MM.1S (cell line): ENCODE results near the gene PLAAT2.

Source experiments
- DNase-seq: peaks from one replicate; pipeline ENCODE4 v3.0.0-alpha.2; 2015
- H2AFZ ChIP-seq: fragments of 300-600 bp; sonication (generic); 2 replicates; pipeline ENCODE4 v1.6.0; 2016; ENCODE audit warnings: antibody characterized with exemption, low read length
- H3F3A ChIP-seq: fragments of 300-600 bp; sonication (generic); 2 replicates; pipeline ENCODE4 v1.6.1; 2016; ENCODE audit warnings: mild to moderate bottlenecking, antibody characterized with exemption, low read length, moderate library complexity, mixed read lengths; ENCODE audit not compliant: insufficient read depth
- H3K27ac ChIP-seq: fragments of 300-600 bp; sonication (generic); 2 replicates; pipeline ENCODE4 v1.5.1; 2016; ENCODE audit warnings: mild to moderate bottlenecking, low read length
- H3K27me3 ChIP-seq: fragments of 300-600 bp; sonication (generic); replicated peaks from 2 replicates; pipeline ENCODE4 v1.6.0; 2016; ENCODE audit warnings: low read length; ENCODE audit not compliant: insufficient read depth
- H3K36me3 ChIP-seq: fragments of 300-600 bp; sonication (generic); replicated peaks from 2 replicates; pipeline ENCODE4 v1.6.1; 2016; ENCODE audit warnings: mild to moderate bottlenecking, low read length, mixed read lengths; ENCODE audit not compliant: insufficient read depth
- H3K4me1 ChIP-seq: fragments of 300-600 bp; sonication (generic); 2 replicates; pipeline ENCODE4 v1.6.1; 2016; ENCODE audit warnings: low read length, mixed read lengths
- H3K4me2 ChIP-seq: fragments of 300-600 bp; sonication (generic); 2 replicates; pipeline ENCODE4 v1.6.0; 2016; ENCODE audit warnings: low read depth, low read length
- H3K4me3 ChIP-seq: fragments of 300-600 bp; sonication (generic); 2 replicates; pipeline ENCODE4 v1.5.1; 2016; ENCODE audit warnings: low read length, mixed read lengths
- H3K79me2 ChIP-seq: fragments of 300-600 bp; sonication (generic); 2 replicates; pipeline ENCODE4 v1.6.1; 2016; ENCODE audit warnings: mixed run types, low read length, mixed read lengths
- H3K9ac ChIP-seq: fragments of 300-600 bp; sonication (generic); 2 replicates; pipeline ENCODE4 v1.6.1; 2016; ENCODE audit warnings: low read length, mixed read lengths
- H3K9me2 ChIP-seq: fragments of 300-600 bp; sonication (generic); replicated peaks from 2 replicates; pipeline ENCODE4 v1.6.1; 2016; ENCODE audit warnings: mild to moderate bottlenecking, low read length, mixed read lengths; ENCODE audit not compliant: insufficient read depth
- H3K9me3 ChIP-seq: fragments of 300-600 bp; sonication (generic); replicated peaks from 2 replicates; pipeline ENCODE4 v1.6.1; 2016; ENCODE audit warnings: mild to moderate bottlenecking, low read length, mixed read lengths; ENCODE audit not compliant: insufficient read depth
- H4K20me1 ChIP-seq: fragments of 300-600 bp; sonication (generic); 2 replicates; pipeline ENCODE4 v1.6.1; 2016; ENCODE audit warnings: mild to moderate bottlenecking, low read length, moderate library complexity, mixed read lengths; ENCODE audit not compliant: insufficient read depth
- EZH2 ChIP-seq: fragments of 300-600 bp; sonication (generic); optimal IDR thresholded peaks from 2 replicates; pipeline ENCODE3; 2017; ENCODE audit warnings: low read depth, mild to moderate bottlenecking, antibody characterized with exemption, low read length, mixed read lengths
- EZH2phosphoT487 ChIP-seq: fragments of 300-600 bp; sonication (generic); IDR thresholded peaks from 2 replicates; pipeline ENCODE4 v1.6.1; 2018; ENCODE audit warnings: antibody characterized with exemption, low read length
- TF ChIP-seq, protein P1 (sequence below): fragments of 300-600 bp; sonication (generic); IDR thresholded peaks from 2 replicates; pipeline ENCODE4 v1.5.1; 2016; ENCODE audit warnings: antibody characterized with exemption, low read length, mixed read lengths

PLAAT2 gene

GRCh38 chr11:63564784-63565350, 1.7 kb upstream of the PLAAT2 start:
- Histone ChIP-seq H3K36me3 (no peaks in the 10 kb centered on the region), H3K9me2 (no peaks in the 10 kb centered on the region), H3K27ac (peak overlapping the region; percentile 83; the same call in 1 of the 2 replicates), H3K79me2 (no peaks in the 10 kb centered on the region), H3K9me3 (no peaks in the 10 kb centered on the region), H3F3A (peaks cover 21% of the 10 kb centered on the region), H3K4me1 (peaks cover 32% of the 10 kb centered on the region), H3K9ac (peak overlapping the region; percentile 23), H3K27me3 (no peaks in the 10 kb centered on the region), H3K4me3 (no peak overlapping the region; the same call in 1 of the 2 replicates), H4K20me1 (no peaks in the 10 kb centered on the region), H3K4me2 (peak overlapping the region; percentile 47), H2AFZ (no peak overlapping the region)
- no peak for TF ChIP-seq EZH2
- TF ChIP-seq EZH2phosphoT487: no peak
- TF ChIP-seq, protein P1, sequence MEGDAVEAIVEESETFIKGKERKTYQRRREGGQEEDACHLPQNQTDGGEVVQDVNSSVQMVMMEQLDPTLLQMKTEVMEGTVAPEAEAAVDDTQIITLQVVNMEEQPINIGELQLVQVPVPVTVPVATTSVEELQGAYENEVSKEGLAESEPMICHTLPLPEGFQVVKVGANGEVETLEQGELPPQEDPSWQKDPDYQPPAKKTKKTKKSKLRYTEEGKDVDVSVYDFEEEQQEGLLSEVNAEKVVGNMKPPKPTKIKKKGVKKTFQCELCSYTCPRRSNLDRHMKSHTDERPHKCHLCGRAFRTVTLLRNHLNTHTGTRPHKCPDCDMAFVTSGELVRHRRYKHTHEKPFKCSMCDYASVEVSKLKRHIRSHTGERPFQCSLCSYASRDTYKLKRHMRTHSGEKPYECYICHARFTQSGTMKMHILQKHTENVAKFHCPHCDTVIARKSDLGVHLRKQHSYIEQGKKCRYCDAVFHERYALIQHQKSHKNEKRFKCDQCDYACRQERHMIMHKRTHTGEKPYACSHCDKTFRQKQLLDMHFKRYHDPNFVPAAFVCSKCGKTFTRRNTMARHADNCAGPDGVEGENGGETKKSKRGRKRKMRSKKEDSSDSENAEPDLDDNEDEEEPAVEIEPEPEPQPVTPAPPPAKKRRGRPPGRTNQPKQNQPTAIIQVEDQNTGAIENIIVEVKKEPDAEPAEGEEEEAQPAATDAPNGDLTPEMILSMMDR: no peak
- DNase-seq: no peak

- H3K79me2 ChIP-seq: no peaks in the 10 kb centered on the region
- peak overlapping the region; percentile 23 for H3K9ac ChIP-seq
- no peaks in the 10 kb centered on the region for H3K27me3 ChIP-seq
- no peak for TF ChIP-seq EZH2
- TF ChIP-seq, protein P1: no peak
- TF ChIP-seq EZH2phosphoT487: no peak
- peak overlapping the region; percentile 47 for H3K4me2 ChIP-seq
- peak overlapping the region; percentile 83 for H3K27ac ChIP-seq
- peak overlapping the region; percentile 1; the same call in 1 of the 2 replicates for H3K4me3 ChIP-seq
- H3K36me3 ChIP-seq: no peaks in the 10 kb centered on the region
- H2AFZ ChIP-seq: no peak overlapping the region
- H3F3A ChIP-seq: peaks cover 21% of the 10 kb centered on the region
- peak; percentile 90 for DNase-seq
- H3K9me3 ChIP-seq: no peaks in the 10 kb centered on the region
- H3K9me2 ChIP-seq: no peaks in the 10 kb centered on the region
- peaks cover 32% of the 10 kb centered on the region for H3K4me1 ChIP-seq
- H4K20me1 ChIP-seq: no peaks in the 10 kb centered on the region
Measured at GRCh38 chr11:63564056-63564774, 1.0 kb upstream of the PLAAT2 start.

GRCh38 chr11:63560506-63561180, 2.5 kb downstream of the PLAAT2 start:
- Histone ChIP-seq H4K20me1 (no peaks in the 10 kb centered on the region), H3K9me3 (no peaks in the 10 kb centered on the region), H3K4me1 (peaks cover 25% of the 10 kb centered on the region), H3K79me2 (no peaks in the 10 kb centered on the region), H3K4me3 (no peak overlapping the region), H3F3A (peaks cover 21% of the 10 kb centered on the region), H3K9ac (no peak overlapping the region), H3K4me2 (no peak overlapping the region), H3K27ac (no peak overlapping the region), H3K36me3 (no peaks in the 10 kb centered on the region), H3K9me2 (no peaks in the 10 kb centered on the region), H2AFZ (no peak overlapping the region), H3K27me3 (no peaks in the 10 kb centered on the region)
- no peak for TF ChIP-seq EZH2
- no peak for TF ChIP-seq EZH2phosphoT487
- DNase-seq: no peak
